NCI-H1417 (cell line): Measurements from ENCODE around the gene OR10P1.
A peak's percentile ranks its signal among the peaks of the same experiment; 100 is the strongest.

Experiments used
- DNase-seq, 3 experiments: peaks; one replicate each; lab custom pipeline; 2025; lab: John Stamatoyannopoulos, UW

OR10P1 gene

DNA sequence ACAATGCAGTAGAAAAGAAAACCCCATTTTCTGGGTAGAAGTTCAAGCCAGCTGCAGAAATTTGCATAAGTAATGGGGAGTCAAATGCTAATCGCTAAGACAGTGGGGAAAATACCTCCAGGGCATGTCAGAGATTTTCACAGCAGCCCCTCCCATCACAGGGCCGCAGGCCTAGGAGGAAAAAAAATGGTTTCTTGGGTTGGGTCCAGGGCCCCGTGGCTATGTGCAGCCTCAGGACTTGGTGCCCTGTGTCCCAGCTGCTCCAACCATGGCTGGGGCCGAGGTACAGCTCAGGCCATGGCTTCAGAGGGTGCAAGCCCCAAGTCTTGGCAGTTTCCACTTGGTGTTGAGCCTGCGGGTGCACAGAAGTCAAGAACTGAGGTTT is 14.6 kb downstream of the OR10P1 start:
- DNase-seq: no peak

- no peak for DNase-seq
Measured at GRCh38 chr12:55652352-55652751, 15.7 kb downstream of the OR10P1 start.

DNA sequence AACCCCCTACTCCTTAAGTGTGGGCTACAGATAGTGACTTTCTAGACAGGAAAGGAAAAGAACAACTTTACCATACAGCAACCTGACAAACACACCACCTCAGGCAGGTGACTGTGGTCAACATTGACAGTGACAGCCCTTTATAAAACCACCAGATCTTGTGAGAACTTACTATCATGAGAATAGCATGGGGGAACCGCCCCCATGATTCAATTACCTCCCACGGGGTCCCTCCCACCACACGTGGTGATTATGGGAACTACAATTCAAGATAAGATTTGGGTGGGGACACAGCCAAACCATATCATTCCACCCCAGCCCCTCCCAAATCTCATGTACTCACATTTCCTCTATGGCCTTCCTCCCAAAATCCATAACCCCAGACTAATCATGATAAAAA is 16.3 kb downstream of the OR10P1 start:
- DNase-seq: no peak

DNA sequence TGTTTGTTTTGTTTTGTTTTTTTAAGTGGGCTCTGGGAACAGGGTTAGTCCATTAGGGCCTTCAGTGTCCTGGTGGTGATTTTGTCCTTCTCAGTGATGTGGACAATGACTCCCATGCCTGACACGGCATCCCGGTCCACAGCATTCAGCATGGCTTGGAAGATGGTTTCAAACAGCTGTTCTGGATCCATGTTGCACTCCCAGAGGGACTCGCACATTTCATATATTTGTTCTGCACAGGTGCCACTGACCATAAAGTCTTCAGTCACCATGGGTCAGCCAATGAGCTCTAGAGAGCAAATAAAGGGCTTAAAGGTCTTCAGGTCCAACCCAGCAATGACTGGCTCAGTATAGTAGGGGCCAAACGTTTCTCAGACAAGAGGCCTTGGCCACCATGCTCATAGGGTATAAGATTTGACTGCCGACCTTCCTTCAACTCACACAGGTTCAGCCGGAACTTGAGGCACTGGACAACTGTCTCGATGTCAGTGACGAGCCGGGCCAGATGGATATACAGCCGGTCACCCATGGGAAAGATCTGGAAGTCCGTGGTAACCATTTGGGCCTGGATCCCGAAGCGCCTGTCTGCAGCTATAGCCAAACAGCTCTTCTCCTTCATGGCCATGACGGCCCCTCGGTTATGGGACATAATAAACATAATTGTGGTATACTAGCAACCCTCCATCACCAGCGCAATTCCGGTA is 18.0 kb downstream of the OR10P1 start:
- no peak for DNase-seq

- DNase-seq: no peak
Measured at GRCh38 chr12:55657212-55657611, 20.5 kb downstream of the OR10P1 start.

- DNase-seq: no peak
Measured at GRCh38 chr12:55658212-55658611, 21.5 kb downstream of the OR10P1 start.

DNA sequence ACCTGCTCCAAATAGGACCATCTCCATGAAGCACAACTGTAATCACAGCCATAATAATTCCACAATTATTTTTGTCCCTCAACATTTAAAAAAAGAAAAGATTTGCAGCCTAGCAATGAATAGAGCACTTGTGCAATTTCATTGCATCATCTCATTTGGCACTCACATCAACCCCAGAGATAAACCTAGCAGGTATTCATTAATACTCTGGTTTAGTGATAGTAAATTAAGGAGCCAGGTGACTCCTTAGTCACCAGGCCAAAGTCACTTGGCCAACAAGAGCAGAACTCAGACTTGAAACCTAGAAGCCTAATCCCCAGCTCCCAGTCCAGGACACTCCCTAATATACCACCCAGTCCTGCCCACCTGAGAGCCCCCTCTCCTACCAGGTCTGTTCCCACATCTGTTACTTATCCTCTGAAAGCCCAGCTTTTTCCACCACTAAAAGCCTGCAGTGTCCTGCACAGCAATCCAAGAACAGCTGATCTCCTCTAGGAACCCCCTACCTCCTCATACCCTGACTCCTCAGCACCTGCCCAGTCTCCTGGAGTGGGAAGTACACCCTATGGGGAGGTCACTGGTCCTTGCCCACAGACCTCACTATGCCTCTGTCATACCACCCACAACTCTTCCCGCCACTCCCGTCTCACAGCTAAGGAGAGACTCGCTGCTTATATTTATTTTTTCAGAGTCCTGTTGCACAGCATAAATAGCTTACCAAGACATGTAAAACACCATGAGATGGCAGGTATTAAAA is 22.1 kb downstream of the OR10P1 start:
- DNase-seq: no peak

- DNase-seq: peak; percentile 14 to 73 (median 44)
Measured at GRCh38 chr12:55659486-55660385, 23.0 kb downstream of the OR10P1 start.

DNA sequence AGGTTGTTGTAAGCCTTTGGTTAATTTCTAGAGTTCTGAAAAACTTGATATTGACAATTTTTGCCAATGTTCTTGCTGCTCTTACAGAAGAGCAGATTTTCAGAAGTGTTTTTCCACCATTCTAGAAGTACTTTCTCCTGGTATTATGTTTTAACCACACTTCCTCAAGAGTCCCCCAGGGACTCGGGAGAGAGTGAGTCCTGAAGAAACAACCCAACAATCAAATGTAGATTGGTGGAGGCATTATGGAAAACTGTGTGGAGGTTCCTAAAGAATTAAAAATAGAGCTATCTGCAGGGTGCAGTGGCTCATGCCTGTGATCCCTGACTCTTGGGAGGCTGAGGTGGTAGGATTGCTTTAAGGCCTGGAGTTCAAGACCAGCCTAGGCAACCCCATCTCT is 26.7 kb downstream of the OR10P1 start:
- DNase-seq: peak in 1 of 3 experiments; percentile 69

DNA sequence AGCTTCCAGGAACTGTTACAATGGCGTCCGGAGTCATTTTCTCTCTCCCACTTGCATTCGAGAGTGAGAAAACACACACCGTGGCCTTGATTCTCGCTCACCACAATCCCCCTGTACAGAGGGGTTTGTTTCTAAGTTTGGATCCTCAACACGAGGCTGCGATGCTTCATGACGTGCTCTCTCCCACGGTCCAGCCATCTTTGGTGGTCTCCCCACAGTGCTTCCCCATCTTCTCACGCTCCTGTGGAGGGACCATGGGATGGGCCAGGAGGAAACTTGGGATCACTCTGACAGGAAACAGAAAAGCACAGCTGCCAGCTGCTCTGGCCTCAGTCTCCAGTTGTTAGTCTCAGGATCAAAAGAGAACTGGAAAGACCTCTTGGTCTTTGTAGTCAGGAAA is 28.1 kb downstream of the OR10P1 start:
- no peak for DNase-seq

DNA sequence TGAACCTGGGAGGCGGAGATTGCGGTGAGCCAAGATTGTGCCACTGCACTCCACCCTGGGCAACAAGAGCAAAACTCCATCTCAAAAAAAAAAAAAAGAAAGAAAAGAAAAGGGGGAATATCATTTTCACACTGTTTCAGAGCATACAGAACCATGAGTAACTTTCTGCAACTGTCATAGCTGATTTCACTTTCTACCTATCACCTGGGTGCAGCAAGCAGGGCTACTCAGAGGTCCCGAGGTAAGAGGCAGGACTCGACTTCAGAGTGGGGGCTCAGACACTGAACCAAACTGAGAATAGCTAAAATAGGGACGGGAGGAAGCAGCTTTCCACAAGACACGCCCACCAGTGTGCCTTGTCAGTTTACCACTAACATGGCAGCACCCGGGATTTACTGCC is 29.8 kb downstream of the OR10P1 start:
- DNase-seq: no peak

DNA sequence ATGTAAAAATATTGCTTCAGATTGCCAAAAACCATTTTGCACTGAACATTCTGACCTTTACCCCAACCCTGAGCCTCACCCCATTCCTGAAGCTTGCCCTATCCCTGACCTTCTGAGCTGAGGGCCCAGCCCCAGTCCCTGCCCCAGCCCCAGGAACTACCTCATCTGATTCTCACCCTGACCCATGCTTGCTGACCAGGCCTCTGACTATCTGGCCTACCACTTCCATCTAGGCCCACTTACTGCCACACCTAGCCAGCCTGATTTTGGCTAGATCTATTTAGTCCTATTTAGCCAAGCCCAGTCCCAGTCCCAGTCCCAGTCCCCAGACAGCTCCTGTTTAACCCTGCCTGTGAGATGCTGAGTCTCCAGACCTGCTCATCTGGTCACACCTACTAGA is 33.6 kb downstream of the OR10P1 start:
- no peak for DNase-seq

GRCh38 chr12:55671746-55672145 is 35.1 kb downstream of the OR10P1 start:
- DNase-seq: no peak

- DNase-seq: no peak
Measured at GRCh38 chr12:55673638-55674037, 36.9 kb downstream of the OR10P1 start.

DNA sequence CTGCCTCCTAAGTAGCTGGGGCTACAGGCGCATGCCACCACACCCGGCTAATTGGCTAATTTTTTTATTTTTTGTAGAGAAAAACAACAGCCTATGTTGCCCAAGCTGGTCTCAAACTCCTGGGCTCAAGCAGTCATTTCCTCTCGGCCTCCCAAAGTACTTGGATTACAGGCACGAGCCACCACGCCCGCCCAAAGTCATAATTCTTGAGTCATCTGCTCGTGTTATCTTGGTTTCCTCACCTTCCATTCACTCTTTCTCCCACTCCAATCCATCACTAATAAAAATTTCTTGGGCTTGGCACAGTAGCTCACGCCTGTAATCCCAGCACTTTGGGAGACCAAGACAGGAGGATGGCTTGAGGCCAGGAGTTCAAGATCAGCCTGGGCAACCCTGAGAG is 39.0 kb downstream of the OR10P1 start:
- no peak for DNase-seq

DNA sequence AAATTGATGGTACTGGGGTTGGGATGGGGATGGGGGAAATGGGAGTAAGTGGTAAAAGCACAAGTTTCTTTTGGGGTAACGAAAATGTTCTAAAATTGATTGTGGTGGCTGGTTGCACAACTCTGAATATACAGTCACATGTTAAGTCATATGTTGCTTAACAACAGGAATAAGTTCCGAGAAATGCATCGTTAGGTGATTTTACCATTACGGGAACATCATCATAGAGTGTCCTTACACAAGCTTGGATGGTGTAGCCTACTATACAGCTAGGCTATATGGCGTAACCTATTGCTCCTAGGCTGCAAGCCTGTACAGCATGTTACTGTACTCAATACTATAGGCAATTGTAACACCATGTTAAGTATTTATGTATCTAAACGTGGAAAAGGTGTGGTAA is 40.0 kb downstream of the OR10P1 start:
- DNase-seq: no peak

GRCh38 chr12:55679691-55680090 is 43.0 kb downstream of the OR10P1 start:
- no peak for DNase-seq

- DNase-seq: peak; percentile 43 to 60 (median 46)
Measured at GRCh38 chr12:55681142-55682077, 44.7 kb downstream of the OR10P1 start.

DNA sequence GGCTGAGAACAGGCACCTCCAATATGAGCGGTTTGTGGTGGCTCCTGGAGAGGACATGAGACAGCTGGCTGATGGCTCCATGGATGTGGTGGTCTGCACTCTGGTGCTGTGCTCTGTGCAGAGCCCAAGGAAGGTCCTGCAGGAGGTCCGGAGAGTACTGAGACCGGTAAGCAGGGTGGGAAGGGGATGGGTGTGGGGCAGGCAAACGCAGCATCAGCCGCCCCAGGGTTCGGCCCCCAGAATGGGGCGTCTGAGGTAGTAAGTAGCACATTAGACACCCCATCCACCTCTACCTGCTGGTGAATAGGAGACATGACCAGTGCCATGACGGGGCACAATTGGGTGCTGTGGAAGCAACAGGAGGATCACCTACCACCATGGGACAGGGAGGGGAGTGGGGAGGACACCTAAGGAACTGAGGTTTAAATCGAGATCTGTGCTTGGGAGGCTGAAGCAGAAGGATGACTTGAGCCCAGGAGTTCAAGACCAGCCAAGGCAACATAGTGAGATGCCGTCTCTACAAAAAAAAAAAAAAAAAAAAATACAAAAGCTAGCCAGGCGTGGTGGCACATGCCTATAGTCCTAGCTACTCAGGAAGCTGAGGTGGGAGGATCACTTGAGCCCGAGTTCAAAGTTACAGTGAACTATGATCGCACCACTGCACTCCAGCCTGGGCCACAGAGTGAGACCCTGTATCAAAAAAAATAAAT is 45.5 kb downstream of the OR10P1 start:
- no peak for DNase-seq

DNA sequence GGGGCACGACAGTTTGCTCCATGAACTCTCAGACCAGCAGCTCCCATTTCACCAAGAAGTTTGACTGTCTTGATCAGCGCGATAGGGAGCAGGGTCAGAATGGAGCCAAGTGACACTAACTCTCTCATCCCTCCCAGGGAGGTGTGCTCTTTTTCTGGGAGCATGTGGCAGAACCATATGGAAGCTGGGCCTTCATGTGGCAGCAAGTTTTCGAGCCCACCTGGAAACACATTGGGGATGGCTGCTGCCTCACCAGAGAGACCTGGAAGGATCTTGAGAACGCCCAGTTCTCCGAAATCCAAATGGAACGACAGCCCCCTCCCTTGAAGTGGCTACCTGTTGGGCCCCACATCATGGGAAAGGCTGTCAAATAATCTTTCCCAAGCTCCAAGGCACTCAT is 47.0 kb downstream of the OR10P1 start:
- no peak for DNase-seq
